Stimulated activated CD4-positive, alpha-beta T cell treated with anti-CD3 and anti-CD28 coated beads, Interleukin-4, amount 100 ng/mL, for 24 hours (primary cell): Measurements from ENCODE around the gene POLR2I.
A peak's percentile ranks its signal among the peaks of the same experiment; 100 is the strongest.
"Not testable (repeated sequence)": the region's sequence is repeated elsewhere in the genome, so short reads cannot be mapped to it uniquely, and the experiment has no call there.

ENCODE experiments used
- DNase-seq: peaks from one replicate; pipeline ENCODE4 v3.0.0-alpha.2; 2020

The POLR2I gene

DNA sequence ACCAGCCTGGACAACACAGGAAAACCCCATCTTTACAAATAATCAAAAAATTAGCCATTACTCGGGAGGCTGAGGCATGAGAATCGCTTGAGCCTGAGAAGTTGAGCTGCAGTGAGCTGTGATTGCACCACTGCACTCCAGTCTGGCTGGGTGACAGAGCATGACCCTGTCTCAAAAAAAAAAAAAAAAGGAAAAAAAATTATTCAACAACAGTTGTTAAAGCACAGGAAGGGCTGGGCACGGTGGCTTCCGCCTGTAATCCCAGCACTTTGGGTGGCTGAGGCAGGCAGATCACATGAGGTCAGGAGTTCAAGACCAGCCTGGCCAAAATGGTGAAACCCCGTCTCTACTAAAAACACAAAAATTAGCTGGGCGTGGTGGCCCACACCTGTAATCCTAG lies 16.5 kb upstream of the POLR2I start:
- not testable (repeated sequence) for DNase-seq

- no peak for DNase-seq
Measured at GRCh38 chr19:36128392-36128736, 13.7 kb upstream of the POLR2I start.

GRCh38 chr19:36125557-36125956 lies 10.9 kb upstream of the POLR2I start:
- DNase-seq = no peak

DNA sequence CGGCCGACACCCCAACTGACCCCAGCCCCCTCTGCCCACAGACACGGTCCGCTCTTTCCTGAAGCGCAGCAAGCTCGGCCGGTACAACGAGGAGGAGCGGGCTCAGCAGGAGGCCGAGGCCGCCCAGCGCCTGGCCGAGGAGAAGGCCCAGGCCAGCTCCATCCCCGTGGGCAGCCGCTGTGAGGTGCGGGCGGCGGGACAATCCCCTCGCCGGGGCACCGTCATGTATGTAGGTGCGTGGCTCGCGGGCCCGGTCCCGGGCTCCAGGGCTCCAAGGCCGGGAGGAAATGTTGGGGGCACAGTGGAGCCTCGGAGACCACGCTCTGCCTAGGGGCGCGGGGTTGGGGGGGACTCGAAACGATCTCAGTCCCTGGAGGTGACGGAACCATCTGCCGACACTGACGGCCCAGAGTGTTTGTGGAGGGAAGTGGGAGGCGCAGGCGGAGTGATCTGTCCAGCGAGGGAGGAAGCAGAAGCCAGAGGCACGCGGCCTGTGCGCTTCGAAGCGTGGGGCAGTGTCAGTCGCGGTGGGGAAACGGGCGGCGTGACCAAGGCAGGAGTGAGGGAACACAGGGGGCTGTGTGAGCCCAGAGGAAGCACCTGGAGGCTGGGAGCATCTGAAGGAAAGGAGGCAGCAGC lies 6.9 kb upstream of the POLR2I start:
- DNase-seq = no peak

DNA sequence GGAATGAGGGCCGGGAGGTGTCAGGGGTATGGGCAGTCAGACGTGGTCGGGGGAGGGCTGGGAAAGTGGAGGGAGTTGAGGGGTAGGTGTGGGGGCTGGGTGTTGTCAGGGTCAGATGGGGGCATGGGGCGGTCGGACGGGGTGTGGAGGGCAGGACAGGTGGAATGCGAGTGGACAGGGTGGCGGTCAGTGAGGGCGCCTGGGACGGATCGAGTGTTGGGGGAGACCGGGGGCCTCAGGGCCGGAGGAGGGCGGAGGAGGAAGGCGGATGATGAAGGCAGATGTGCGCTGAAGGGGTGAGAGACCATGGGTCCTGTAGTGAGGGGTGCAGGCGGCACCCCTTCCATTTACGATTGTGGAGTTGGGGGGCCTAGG lies 6.3 kb upstream of the POLR2I start:
- DNase-seq = no peak

DNA sequence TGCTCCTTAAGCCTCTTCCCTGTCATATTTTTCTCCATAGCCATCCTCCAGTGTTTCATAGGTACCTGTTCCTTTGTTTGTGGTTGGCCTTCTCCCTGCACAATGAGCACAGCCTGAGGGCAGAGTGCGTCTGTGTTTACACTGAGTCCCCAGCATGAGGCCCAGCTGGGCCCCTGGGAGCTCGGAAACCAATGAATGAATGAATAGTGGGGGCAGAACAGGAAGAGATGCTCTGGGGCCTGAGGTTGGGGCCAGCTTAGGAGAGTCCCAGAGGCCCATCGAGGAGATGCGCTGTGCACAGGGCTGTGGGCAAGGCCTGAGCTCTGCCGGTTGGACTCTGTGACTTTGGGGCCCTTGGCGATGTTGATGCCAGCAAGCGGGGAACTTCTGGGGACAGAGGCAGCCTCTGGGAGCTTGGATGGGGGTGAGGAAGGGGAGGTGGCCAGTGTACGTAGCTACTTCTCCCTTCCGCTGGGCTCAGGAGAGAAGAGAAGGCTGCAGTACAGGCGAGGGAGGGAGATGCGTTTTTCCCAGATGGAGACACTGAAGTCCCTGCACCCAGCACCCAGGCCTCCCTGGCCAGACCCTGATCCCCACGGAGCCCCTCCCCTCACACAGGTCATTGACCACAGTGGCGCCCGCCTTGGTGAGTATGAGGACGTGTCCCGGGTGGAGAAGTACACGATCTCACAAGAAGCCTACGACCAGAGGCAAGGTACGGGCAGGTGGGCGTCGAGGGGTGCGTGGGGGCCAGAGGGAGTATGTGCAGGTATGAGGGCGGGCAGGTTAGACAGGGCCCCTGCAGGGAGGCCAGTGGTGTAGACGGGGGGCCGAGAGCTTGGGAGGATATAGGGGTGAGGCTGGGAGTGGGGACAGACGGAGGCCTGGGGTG lies 5.7 kb upstream of the POLR2I start:
- no peak for DNase-seq

- no peak for DNase-seq
Measured at GRCh38 chr19:36116344-36116637, 1.6 kb upstream of the POLR2I start.

- peak; percentile 89 for DNase-seq
Measured at GRCh38 chr19:36115453-36116343, 1.0 kb upstream of the POLR2I start, which contains the start of gene TBCB. TSS of gene TBCB (plus strand) at chr19:36115468. CDS start at chr19:36115561, 93 bp downstream.

DNA sequence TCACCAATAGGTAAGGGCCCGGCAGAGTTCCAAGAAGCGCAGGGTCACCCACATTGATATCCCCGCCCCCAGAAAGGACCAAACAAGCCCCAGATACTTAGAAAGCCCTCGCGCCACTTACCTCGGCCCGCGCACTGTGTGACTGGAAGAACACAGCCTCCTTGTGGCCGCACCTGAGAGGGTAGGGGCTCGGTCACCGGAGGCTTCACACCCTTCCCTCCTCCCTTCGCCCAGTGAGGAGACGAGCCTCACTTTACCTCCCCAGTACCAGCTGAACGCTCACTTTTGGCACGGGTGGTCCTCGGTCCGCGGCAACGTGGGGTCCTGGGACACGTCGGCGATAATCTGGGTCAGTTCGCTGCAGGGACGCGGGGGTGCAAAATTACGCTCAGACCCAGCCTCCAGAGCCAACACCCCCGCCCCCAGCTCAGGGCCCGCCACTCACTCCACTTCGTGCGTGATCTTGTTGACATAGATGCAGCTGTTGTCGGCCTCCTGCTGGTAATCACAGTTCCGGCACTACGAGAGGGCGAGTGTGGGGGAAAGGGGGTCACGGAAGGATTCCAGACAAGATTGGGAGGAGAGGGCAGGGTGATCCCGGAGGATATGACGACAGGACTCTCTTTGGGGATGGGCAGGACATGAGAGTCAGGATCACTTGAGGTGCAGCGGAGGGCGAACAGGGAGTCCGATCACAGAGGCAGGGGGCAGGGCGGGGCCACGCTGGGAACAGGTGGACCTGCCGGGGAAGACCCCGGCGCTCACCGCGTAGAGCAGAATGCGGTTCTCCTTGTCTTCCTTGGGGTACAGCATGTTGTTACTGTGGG lies 568 bp downstream of the POLR2I start:
- peak; percentile 37 for DNase-seq

DNA sequence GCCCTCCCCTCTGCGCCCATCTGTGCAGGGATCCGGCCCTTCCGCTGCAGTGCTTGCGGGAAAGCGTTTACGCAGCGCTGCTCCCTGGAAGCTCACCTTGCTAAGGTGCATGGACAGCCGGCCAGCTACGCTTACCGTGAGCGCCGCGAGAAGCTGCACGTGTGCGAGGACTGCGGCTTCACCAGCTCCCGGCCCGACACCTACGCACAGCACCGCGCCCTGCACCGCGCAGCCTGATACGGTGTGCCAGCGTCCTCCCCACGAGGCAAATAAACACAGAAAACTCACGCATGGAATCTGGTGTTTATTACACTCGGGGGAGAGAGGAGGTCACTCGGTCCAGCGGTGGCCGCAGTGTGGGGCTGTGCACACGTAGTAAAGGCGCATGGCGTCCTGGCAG lies 1.2 kb downstream of the POLR2I start:
- DNase-seq = no peak

- DNase-seq = no peak
Measured at GRCh38 chr19:36112678-36113077, 2.0 kb downstream of the POLR2I start.

DNA sequence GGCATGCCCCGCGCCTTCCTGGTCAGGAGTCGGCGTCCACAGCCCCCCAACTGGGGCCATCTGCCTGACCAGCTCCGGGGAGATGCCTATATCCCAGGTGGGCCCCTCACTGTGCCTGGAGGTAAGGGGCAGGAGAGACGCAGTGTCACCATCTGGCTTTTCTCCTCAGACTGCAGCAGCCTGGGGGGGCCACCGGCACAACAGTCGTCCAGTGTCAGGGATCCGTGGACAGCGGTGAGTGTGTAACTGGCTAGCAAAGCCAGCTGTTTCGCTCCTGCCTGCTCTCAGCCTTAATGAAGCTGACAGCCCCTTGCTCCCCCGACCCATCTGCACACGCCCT lies 3.5 kb downstream of the POLR2I start:
- DNase-seq = no peak

GRCh38 chr19:36110487-36111199 lies 4.0 kb downstream of the POLR2I start, which contains the start of gene OVOL3:
TSS of gene OVOL3 (plus strand) at chr19:36111143. CDS start at chr19:36111203, 60 bp downstream.
- no peak for DNase-seq

- no peak for DNase-seq
Measured at GRCh38 chr19:36108684-36109083, 6.0 kb downstream of the POLR2I start.

DNA sequence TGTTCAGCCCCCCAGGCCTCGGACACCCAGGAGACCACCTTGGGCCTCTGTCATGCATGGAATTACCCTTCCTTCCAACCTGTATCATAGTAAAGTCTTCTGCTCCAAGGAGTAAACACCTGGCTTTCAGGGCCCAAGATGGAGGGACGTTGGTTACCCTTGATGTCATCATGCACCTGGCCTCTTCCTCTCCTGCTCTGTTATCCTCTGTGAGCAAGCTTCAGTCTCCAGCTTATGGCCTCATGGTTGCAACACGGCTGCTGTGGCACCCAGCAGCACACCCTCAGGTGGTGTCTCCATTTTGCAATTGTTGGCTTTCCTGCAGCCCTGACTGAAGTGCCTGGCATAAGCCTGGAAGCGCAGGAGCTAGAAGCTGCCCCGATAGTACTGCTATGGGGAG lies 7.7 kb downstream of the POLR2I start:
- no peak for DNase-seq

GRCh38 chr19:36106441-36106840 lies 8.2 kb downstream of the POLR2I start:
- DNase-seq = no peak

- DNase-seq = no peak
Measured at GRCh38 chr19:36103842-36104552, 10.7 kb downstream of the POLR2I start.

- no peak for DNase-seq
Measured at GRCh38 chr19:36103040-36103626, 11.5 kb downstream of the POLR2I start.

DNA sequence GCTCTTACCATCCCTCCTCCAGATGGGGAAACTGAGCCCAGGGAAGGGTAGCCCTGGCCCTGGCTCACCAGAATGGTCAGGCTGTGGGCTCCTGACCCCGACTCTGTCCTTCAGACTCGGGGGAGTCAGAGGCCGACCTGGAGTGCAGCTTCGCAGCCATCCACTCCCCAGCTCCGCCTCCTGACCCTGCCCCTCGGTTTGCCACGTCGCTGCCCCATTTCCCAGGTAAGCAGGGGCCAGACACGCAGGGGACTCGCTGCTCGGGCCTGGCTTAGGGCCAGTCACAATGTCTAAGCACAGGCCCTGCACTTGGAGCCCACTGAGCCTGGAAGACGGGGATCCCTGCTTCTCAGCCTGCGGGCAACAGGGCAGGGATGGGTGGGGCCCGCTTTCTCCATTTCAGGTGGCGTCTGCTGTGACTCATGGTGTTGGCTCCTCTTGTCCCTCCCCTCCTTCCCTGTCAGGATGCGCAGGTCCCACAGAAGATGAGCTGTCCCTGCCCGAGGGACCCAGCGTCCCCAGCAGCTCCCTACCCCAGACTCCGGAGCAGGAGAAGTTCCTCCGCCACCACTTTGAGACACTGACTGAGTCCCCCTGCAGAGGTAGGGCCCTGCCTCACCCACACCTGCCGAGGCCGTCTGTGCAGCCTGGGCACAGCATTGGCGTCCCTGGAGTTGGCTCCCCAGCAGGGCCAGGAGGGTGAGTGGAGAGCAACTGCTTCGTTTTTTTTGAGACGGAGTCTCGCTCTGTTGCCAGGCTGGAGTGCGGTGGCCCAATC lies 12.9 kb downstream of the POLR2I start:
- DNase-seq = no peak

DNA sequence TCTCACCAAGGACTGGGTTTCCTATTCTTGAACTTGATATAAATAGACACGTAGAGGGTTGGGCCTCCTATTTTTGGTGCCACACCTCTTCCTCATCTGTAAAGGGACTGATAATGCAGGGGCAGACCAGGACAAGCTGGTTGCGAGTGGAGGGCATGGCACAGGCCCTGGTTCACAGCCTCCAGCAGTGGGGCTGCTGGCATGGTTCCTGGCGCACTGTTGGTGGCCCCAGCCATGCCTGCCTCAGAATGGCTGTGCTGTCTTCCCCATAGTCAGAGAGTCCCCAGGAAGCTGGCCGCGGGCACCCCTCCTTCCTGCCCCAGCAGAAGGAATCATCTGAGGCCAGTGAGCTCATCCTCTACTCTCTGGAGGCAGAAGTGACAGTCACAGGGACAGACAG lies 14.2 kb downstream of the POLR2I start:
- no peak for DNase-seq
